Lung (tissue), 12 donors: Measurements from ENCODE around the gene PYDC2. TPM values are rescaled to one million over a fixed set of nuclear protein-coding genes. Genes with fewer than 3 reads are reported as not detected.

Experiments used
- ATAC-seq: fragments of 200-7000 bp; cut with Tn5 transposase; one replicate; pipeline ENCODE4 v1.9.1; 2020; ENCODE audit warnings: moderate number of reproducible peaks; ENCODE audit not compliant: insufficient read depth, low FRiP score
- DNase-seq, 3 donors: peaks; one replicate each; pipeline ENCODE4 v3.0.0-alpha.2; 2013 to 2017
- H3K27ac ChIP-seq, 2 donors: one replicate each; pipeline ENCODE4 v1.5.1; 2013; ENCODE audit warnings: mild to moderate bottlenecking in 2 of 2, moderate library complexity in 2 of 2, control low read depth in 1 of 2, inconsistent platforms in 1 of 2, low read depth in 1 of 2, low read length in 1 of 2
- H3K27me3 ChIP-seq, 3 donors: one replicate each; pipeline ENCODE4 v1.5.1; 2013; ENCODE audit warnings: low read length in 2 of 3; ENCODE audit not compliant: control insufficient read depth in 3 of 3, insufficient read depth in 3 of 3
- H3K36me3 ChIP-seq, 4 donors: one replicate each; pipeline ENCODE4 v1.5.1; 2013; ENCODE audit warnings: low read length in 4 of 4, mild to moderate bottlenecking in 1 of 4, moderate library complexity in 1 of 4; ENCODE audit not compliant: control insufficient read depth in 4 of 4, insufficient read depth in 4 of 4
- H3K4me1 ChIP-seq, 5 donors: one replicate each; pipeline ENCODE4 v1.5.1; 2013; ENCODE audit warnings: low read length in 5 of 5, mild to moderate bottlenecking in 2 of 5, moderate library complexity in 1 of 5; ENCODE audit not compliant: control insufficient read depth in 5 of 5, insufficient read depth in 5 of 5
- H3K4me3 ChIP-seq: one replicate; pipeline ENCODE4 v1.5.1; 2013; ENCODE audit warnings: mild to moderate bottlenecking, control low read depth, moderate library complexity
- H3K9ac ChIP-seq, 2 donors: one replicate each; pipeline ENCODE4 v1.5.1; 2013; ENCODE audit warnings: low read length in 2 of 2, control low read depth in 1 of 2; ENCODE audit not compliant: insufficient read depth in 1 of 2
- H3K9me3 ChIP-seq, 4 donors: one replicate each; pipeline ENCODE4 v1.5.1; 2013; ENCODE audit warnings: low read length in 3 of 4, mild to moderate bottlenecking in 1 of 4, moderate library complexity in 1 of 4; ENCODE audit not compliant: control insufficient read depth in 4 of 4, insufficient read depth in 3 of 4
- CTCF ChIP-seq: IDR thresholded peaks from 2 replicates; pipeline ENCODE4 v1.5.1; 2012; ENCODE audit warnings: mild to moderate bottlenecking; ENCODE audit errors: control extremely low read depth, extremely low read depth
- WGBS, 2 donors: extraction: QIAGEN DNeasy Blood & Tissue Kit; methylation state at CpG; one replicate each; pipeline ENCODE4 v1.1.7; 2013; 5-methylcytosine and 5-hydroxymethylcytosine counted together
- polyA plus RNA-seq, 2 donors: library from polyadenylated mRNA; stranded (reverse); fragments of 200-250 nt; gene quantifications; one replicate each; pipeline ENCODE4 v1.2.1, GENCODE V29; 2013
- total RNA-seq, 2 donors: library from RNA; depleted of rRNA in 1 of 2; stranded (reverse); fragments of >200 nt in 1 of 2; gene quantifications; one replicate each; pipeline ENCODE4 v1.2.1, GENCODE V29; 2014 to 2021
- donor health status: control.
- donor health status: control.
- donor health status: Bipolar disorder and iron deficiency.
- donor health status: healthy.
- donor health status: DM: yes; HTN: yes; CAD: no.

PYDC2 gene
- total and polyA plus RNA-seq, 4 donors: not detected

GRCh38 chr3:191438150-191438814 is 22.7 kb upstream of the PYDC2 start:
- no peaks in the 10 kb centered on the region for H3K9me3 ChIP-seq
- no peak overlapping the region for H3K4me3 ChIP-seq
- no peaks in the 10 kb centered on the region for H3K36me3 ChIP-seq
- no peak for TF ChIP-seq CTCF
- no peaks in the 10 kb centered on the region for H3K27me3 ChIP-seq
- H3K9ac ChIP-seq: no peak overlapping the region
- H3K27ac ChIP-seq: no peak overlapping the region
- DNase-seq (no peak), ATAC-seq (no peak)
- WGBS, 2 donors: 90 to 92% methylated on average over 2 of the region's 2 CpGs
- H3K4me1 ChIP-seq: no peaks in the 10 kb centered on the region

- Histone ChIP-seq H3K4me1 (no peaks in the 10 kb centered on the region), H3K27ac (no peak overlapping the region), H3K36me3 (no peaks in the 10 kb centered on the region), H3K4me3 (no peak overlapping the region), H3K9me3 (no peaks in the 10 kb centered on the region), H3K27me3 (no peaks in the 10 kb centered on the region), H3K9ac (no peak overlapping the region)
- no peak for ATAC-seq
- no peak for DNase-seq
- 89% methylated on average over 4 of the region's 4 CpGs for WGBS, 2 donors
- no peak for TF ChIP-seq CTCF
Measured at GRCh38 chr3:191440532-191440931, 20.4 kb upstream of the PYDC2 start.

- no peak for TF ChIP-seq CTCF
- Histone ChIP-seq H3K36me3 (no peaks in the 10 kb centered on the region), H3K4me1 (no peaks in the 10 kb centered on the region), H3K27ac (no peak overlapping the region), H3K9ac (no peak overlapping the region), H3K4me3 (no peak overlapping the region), H3K27me3 (no peaks in the 10 kb centered on the region), H3K9me3 (no peaks in the 10 kb centered on the region)
- DNase-seq (no peak), ATAC-seq (no peak)
- WGBS, 2 donors: 48 to 65% methylated on average over 2 of the region's 2 CpGs
Measured at GRCh38 chr3:191441687-191442086, 19.3 kb upstream of the PYDC2 start.

- Histone ChIP-seq H3K27ac (no peak overlapping the region), H3K9ac (no peak overlapping the region), H3K9me3 (no peaks in the 10 kb centered on the region), H3K27me3 (no peaks in the 10 kb centered on the region), H3K4me1 (no peaks in the 10 kb centered on the region), H3K4me3 (no peak overlapping the region), H3K36me3 (no peaks in the 10 kb centered on the region)
- WGBS, 2 donors: 92 to 95% methylated on average over 3 of the region's 3 CpGs
- TF ChIP-seq CTCF: no peak
- ATAC-seq (no peak), DNase-seq (no peak)
Measured at GRCh38 chr3:191444569-191444968, 16.4 kb upstream of the PYDC2 start.
